DMS114 treated with DMSO at 0.1 percent for 48 hours (cell line): ENCODE results near the gene LTBP4.
"Not testable (repeated sequence)": the region's sequence is repeated elsewhere in the genome, so short reads cannot be mapped to it uniquely, and the experiment has no call there.

Experiments used
- DNase-seq: peaks from one replicate; lab custom pipeline; 2025; ENCODE audit not compliant: unreplicated experiment; lab: John Stamatoyannopoulos, UW

Gene LTBP4

GRCh38 chr19:40601134-40601974, at the start of gene LTBP4:
Gene LTBP4, plus strand, starts transcription at chr19:40601369. Its CDS starts 19 bp downstream, at chr19:40601388.
- DNase-seq, result no peak

DNA sequence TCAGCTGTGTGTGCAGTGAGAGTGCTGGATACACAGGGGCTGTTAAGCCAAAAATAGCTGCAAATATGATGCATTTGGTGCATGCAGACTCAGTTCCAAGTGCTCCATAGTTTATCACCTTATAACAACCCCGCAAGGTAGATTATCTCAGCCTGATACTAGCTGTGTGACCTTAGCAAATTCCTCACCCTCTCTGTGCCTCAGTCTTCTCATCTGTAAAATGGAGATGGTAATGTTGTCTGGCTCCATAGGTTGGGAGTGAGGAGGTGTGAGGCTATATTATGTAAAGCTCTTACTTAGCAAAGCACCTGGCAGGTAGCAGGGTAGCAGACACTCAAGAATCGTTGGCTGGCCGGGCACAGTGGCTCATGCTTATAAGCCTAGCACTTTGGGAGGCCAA, 48.3 kb upstream of the LTBP4 start:
- DNase-seq, result no peak

DNA sequence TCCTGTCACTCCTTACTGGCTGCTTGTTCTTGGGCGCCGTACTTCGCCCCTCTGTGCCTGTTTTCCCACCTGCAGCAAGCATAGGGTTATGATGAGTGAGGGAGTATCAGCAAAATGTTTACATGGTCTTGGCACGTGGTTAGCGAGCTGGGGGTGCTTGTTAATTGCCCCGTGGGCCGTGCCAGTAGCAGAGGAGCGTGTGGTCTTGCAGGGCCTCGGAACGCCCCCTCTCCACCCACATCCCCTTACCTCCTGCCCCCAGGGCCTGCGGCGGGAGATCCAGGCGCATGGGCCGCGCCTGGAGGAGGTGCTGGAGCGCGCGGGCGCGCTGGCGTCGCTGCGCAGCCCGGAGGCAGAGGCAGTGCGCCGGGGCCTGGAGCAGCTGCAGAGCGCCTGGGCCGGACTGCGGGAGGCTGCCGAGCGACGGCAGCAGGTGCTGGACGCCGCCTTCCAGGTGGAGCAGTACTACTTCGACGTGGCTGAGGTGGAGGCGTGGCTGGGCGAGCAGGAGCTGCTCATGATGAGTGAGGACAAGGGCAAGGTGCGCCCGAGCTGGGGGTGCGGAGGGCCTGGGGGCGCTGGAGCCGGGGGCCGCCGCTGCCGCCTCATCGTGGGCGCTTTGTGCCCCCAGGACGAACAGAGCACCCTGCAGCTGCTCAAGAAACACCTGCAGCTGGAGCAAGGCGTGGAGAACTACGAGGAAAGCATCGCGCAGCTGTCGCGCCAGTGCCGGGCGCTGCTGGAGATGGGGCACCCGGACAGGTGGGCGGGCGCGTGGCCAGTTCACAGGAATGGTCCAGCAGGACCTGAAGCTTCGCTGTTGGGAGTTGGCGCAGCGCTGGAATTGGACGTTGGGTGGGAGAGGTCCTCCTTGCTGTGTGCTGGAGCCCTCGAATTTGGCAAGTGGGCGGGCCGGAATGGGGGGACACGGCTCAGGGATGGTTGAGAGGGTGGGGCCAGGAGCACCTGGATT, 47.0 kb upstream of the LTBP4 start:
- DNase-seq, result no peak

DNA sequence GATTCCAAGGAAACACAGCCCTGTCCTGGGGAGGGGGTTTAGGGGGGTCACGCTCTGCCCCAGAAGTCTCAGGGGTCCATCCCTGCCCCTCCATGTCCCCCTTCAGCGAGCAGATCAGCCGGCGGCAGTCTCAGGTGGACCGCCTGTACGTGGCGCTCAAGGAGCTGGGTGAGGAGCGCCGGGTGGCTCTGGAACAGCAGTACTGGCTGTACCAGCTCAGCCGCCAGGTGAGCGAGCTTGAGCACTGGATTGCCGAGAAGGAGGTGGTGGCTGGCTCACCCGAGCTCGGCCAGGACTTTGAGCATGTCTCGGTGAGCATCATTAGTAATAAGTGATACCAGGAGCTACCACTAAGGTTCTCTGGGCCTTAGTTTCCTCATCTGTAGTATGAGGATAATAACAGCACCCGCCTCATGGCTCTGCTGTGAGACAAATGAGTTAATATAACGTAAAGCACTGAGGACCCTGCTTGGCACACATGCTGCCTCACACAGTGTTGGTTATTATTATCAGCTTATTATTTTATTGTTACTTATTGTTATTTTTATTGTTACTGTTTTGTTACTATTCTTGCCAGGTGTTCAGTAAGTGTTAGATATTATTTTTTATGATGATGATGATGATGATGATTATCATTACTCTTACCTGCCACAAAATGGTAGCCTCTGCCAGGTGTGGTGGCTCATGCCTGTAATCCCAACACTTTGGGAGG, 45.0 kb upstream of the LTBP4 start:
- DNase-seq, result no peak

DNA sequence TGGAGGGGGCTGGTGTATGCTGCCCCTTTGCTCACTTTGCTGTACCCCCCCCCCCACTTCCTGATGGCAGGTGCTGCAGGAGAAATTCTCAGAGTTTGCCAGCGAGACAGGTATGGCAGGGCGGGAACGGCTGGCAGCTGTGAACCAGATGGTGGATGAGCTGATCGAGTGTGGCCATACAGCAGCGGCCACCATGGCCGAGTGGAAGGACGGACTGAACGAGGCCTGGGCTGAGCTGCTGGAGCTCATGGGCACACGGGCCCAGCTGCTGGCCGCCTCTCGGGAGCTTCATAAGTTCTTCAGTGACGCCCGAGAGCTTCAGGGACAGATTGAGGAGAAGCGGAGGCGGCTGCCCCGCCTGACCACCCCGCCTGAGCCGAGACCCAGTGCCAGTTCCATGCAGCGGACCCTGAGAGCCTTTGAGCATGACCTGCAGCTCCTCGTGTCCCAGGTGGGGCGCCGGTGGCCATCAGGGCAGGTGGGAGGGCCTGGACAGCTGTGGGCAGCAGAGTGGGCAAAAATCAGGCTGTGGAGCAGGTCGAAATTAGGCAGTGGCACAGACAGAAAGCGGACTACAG, 44.1 kb upstream of the LTBP4 start:
- DNase-seq, result no peak

DNA sequence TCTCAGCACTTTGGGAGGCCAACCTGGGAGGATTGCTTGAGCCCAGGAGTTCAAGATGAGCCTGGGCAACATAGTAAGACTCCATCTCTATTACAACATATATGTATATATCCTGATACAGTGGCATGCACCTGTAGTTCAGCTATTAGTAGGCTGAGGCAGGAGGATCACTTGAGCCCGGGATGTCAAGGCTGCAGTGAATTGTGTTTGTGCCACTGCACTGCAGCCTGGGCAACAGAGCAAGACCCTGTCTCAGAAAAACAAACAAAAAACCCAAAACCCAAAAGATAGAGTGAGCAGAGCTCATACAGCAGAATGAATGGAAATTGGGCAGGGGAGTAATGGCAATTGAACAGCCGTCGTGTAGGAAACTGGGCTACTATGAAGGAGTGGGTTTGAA, 41.8 kb upstream of the LTBP4 start:
- DNase-seq, result no peak

GRCh38 chr19:40560092-40560507, 41.1 kb upstream of the LTBP4 start:
- DNase-seq, result no peak

DNA sequence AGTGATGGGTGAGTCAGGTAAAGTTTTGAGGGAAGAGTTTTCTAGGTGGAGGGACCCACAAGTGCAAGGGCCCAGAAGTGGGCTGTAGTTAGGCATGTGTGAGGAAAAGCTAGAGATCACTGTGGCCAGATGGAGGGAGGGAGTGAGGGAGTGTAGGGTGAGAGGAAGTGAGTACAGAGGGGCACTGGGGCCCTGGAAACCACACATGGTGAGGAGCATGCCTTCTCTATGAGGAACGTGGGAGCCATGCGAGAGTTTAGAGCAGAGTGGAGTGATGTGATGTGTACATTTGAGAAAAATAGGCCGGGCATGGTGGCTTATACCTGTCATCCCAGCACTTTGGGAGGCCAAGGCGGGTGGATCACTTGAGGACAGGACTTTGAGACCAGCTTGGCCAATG, 39.2 kb upstream of the LTBP4 start:
- DNase-seq, result no peak

DNA sequence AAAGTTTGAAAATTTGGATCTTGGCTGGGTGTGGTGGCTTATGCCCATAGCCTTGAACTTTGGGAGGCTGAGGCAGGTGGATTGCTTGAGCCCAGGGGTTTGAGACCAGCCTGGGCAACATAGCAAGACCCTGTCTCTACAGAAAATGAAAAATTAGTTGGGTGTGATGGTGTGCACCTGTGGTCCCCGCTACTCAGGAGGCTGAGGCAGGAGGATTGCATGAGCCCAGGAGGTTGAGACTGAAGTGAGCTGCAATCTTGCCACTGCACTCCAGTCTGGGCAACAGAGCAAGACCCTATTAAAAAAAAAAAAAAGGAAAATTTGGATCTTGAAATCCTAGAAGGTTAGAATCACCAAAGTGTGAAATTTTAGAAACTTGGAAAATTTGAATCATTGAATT, 36.6 kb upstream of the LTBP4 start:
- not testable (repeated sequence) for DNase-seq

- DNase-seq, result no peak
These were observed 35.8 kb upstream of the LTBP4 start for GRCh38 chr19:40565355-40565754.

- no peak for DNase-seq
These were observed 35.2 kb upstream of the LTBP4 start for GRCh38 chr19:40565910-40566495.

- no peak for DNase-seq
These were observed 34.0 kb upstream of the LTBP4 start for GRCh38 chr19:40567040-40567749.

GRCh38 chr19:40567750-40568494, 33.2 kb upstream of the LTBP4 start:
- DNase-seq, result no peak

DNA sequence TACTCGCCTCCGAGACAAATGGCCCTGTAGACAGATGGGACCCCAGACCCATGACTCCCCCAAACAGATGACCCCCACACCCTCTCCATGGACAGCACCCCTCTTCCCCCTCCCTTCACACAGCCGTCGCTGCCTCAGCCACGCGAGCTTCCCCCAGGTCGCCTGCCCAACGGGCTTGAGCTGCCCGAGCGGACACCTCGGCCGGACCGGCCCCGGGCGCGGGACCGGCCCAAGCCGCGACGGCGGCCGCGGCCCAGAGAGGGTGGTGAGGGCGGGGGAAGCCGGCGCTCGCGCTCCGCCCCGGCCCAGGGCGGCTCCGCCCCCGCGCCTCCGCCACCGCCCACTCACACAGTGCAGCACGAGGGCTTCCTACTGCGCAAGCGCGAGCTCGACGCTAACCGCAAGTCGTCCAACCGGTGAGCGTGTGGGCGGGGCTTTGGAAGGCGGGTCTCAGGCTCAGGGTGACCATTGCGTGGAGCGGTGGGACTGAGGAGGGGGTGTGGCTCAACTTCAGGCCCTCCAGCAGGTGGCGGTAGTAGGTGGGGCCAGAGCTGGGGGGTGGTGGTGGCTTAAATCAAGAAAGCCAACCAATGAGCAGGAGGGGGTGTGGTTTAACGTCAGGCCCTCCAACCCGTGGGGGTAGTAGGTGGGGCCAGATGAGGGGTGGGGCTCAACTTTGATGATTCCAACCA, 30.7 kb upstream of the LTBP4 start:
- peak; percentile 97 for DNase-seq

DNA sequence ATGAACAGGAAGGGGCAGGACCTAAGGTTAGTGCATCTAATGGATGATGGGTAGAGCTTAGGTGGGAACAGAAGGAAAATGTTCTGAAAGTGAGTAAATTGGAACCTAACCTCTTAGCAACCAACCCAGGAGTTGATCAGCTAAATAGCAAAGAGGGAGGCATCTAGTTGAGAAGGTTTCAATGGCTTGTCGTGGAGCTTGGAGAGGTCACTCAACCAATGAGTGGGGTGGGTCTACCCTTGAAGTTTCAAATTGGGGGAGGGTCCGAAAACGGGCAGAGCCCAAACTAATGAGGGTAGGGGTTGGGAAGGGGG, 30.2 kb upstream of the LTBP4 start:
- DNase-seq, result no peak

DNA sequence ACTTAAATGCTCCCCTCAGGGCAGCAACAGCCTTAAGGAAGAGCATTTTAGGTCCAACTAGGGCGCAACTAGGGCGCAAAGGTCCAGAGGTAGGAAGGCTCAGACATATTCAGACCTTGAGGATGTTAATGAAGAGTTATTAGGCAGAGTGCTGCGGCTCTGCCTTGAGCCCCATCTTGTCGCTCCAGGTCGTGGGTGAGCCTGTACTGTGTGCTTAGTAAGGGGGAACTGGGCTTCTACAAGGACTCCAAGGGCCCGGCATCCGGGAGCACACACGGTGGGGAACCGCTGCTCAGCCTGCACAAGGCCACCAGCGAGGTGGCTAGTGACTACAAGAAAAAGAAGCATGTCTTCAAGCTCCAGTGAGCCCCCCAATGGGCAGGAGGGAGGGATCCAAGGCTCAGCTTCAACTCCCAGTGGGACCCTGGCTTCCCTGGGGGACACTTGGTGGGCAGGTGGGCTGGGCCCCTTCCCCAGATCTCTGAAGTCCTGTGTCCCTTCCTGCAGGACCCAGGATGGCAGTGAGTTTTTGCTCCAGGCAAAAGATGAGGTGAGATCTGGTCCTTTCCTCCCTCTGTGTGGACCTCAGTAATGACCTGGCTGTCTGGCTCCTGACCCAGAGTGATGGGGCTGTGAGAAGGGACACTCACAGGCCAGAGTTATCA, 29.2 kb upstream of the LTBP4 start:
- no peak for DNase-seq

- no peak for DNase-seq
These were observed 25.8 kb upstream of the LTBP4 start for GRCh38 chr19:40575326-40575725.

DNA sequence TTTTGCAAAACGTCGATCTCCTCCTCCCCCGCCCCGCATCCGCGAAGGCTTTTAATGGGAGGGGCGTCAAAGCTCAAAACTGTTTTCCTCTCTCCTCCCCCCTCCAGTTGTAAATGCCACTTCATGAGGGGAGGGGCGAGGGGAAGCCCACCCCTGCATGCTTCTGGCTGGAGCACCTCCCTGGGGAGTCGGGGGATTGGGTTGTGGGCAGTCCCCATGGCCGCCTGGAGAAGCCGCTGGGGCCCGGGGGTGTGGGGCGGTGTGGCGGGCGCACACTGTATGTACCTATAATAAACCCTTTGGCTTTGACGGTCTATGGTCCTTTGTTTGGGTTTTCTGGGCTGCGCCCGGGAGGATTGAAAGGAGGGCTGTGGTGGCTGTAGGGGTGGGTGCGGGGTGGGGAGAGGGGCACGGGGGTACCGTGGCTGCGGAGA, 25.0 kb upstream of the LTBP4 start:
- no peak for DNase-seq
